ENCODE results near the gene ZNF219.

The ZNF219 gene

DNA sequence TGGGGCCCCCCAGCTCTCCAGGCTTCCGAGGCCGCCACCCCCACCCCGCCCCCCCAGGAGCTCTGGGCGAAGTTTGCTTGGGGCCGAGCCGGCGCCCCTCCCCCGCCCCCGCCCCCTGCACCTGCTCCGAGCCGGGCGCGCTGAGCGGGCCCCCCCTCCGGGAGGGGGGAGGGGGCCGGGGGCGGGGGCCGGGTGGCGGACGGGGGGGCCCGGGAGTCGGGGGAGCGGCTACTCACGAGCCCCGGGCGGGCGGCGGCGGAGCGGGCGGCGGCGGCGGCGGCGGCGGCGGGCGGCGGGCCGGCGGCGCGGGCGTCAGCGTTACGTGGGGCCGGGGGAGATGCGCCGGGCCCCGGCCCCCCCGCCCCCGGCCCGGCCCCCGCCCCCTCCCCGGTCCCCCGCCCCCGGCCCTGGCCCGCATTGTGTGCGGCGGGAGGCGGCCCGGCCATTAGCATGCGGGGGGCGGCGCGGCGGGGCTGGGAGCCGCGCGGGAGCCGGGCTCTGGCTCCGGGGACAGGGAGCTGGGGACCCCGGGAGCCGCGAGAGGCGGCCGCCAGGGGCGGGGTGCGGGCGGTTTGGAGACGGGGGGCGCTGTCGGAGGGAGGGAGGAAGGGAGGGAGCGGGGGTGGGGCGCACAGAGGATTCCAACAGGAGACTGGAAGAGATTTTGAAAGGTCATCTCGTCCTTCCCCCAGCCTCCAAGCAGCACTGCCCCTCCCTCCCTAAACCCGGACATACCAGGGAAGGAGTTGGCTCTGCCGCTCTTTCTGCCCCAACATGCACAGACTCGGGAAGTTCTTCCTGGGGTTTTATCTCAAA is at the start of gene ZNF219:
Gene ZNF219, minus strand, starts transcription at position 580 of the 816 bp plus-strand sequence. CDS start 5,064 bp downstream, outside the sequence.
- DNase-seq (ENCODE audit: low spot score): peak; percentile 42

DNA sequence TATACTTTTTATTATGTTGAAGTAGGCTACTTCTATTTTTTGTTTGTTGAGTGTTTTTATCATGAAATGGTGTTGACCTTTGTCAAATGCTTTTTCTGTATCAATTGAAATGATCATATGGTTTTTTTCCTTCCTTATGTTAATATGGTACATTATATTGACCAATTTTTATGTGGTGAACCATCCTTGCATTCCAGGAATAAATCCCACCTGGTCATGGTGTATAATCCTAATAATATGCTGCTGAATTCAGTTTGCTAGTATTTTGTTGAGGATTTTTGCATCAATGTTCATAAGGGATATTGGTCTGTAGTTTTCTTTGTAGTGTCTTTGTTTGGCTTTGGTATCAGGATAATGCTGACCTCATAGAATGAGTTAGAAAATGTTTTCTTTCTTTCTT is 47.0 kb upstream of the ZNF219 start:
- DNase-seq (ENCODE audit: low spot score): no peak

- DNase-seq (ENCODE audit: low spot score): no peak
Measured at GRCh38 chr14:21142357-21142756, 43.9 kb upstream of the ZNF219 start.

GRCh38 chr14:21136024-21136423 is 37.6 kb upstream of the ZNF219 start:
- peak; percentile 47 for DNase-seq (ENCODE audit: low spot score)

GRCh38 chr14:21133901-21134300 is 35.4 kb upstream of the ZNF219 start:
- no peak for DNase-seq (ENCODE audit: low spot score)

DNA sequence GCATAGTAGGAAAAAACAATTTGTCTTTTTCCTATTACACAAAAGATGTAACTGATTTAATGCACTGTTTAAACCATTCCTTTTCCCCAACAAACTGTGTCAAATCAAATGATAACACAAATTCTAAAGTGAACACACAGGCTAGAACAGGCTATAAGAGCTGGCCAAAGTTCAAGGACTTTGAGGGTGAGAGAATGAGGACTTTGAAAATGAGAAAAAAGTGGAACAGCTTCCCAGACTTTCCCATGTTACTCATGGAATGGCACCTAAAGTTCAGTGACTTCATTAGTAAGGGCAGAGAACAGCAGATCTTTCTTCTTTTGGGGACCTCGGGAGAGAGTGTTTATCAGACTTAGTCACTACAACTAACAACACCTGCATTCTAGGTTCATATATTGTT is 25.0 kb upstream of the ZNF219 start:
- DNase-seq (ENCODE audit: low spot score): no peak

GRCh38 chr14:21121122-21121521 is 22.7 kb upstream of the ZNF219 start:
- DNase-seq (ENCODE audit: low spot score): no peak

GRCh38 chr14:21120686-21121085 is 22.2 kb upstream of the ZNF219 start:
- DNase-seq (ENCODE audit: low spot score): no peak

- DNase-seq (ENCODE audit: low spot score): no peak
Measured at GRCh38 chr14:21118933-21119332, 20.5 kb upstream of the ZNF219 start.

DNA sequence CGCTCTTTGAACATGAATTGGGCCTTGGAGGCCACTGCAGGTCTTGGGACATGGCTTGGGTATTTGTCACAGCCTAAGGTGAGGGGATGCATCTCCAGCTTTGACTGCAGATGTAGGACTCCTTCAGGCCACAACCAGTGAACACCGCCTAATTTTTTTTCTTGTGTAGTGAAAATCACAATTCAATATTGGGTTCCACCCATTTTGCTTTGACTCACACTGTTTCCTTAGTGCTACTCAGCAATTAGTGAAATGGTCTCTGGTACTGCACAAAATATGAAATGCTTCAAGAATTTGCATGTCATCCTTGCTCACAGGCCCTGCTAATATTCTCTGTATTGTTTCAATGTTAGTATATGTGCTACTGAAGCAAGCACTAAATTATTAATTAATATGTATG is 14.9 kb upstream of the ZNF219 start:
- DNase-seq (ENCODE audit: low spot score): no peak

DNA sequence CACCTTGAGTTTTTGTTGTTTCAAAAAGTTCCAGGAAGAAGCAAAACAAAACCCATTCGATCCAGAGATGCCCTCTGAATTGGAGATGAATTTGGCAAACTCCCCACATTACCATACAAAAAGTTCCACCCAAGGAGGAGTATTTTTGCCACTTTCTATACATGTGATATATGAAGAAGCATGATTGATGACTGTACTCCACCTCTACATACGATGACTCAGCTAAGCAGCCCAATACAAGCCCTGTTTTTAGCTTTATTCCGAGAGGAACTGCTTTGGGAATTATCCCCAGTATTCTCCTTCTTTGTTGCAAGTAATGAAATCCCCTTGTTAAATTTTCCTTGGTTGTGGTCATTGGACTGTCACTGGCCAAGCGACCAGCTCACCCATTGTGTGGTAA is 13.8 kb upstream of the ZNF219 start:
- DNase-seq (ENCODE audit: low spot score): no peak

- DNase-seq (ENCODE audit: low spot score): no peak
Measured at GRCh38 chr14:21109377-21110138, 11.1 kb upstream of the ZNF219 start.

DNA sequence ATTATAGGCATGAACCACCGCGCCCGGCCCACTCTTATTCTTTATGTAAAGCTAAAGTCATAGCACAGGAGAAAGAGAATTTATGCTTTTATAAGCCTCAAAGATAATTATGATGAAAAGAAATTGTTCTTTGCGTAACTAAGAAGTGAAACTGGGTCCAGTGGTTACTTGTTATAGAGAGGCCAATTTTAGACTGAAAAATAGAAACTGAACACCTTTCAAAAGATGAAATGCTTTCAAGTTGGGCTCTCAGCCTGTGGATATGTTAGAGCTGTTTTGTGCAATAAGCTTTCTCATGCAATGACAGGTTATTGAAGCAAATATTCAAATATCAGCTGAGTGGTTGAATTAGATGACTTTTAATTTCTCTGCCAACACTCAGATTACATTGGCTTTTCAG is 10.3 kb upstream of the ZNF219 start:
- no peak for DNase-seq (ENCODE audit: low spot score)

DNA sequence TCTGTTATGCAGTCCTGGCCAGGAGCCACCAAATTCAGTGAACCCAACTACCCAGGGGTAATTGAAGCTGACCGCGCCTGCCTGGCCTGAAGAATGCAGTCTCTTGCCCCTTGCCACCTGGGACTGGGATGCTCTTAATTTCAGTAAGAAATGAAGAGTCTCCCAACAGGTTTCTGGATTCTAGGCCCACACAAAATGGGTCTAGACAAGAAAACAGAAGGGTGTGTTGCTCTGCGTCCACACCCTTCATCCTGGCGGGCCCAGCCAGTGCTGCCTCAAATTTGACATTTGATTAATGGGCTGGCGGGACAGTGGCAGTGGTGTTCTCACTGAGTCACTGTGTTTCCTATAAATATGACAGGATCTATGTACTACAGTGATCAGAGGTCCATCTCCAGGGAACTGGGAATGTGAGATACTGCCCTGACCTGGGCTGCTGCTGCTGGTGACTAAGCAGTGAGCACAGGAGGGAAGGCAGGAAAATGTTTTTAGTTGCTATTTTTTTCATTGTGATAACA is 8.9 kb upstream of the ZNF219 start:
- DNase-seq (ENCODE audit: low spot score): no peak

GRCh38 chr14:21106498-21107282 is 8.2 kb upstream of the ZNF219 start:
- peak; percentile 73 for DNase-seq (ENCODE audit: low spot score)

- DNase-seq (ENCODE audit: low spot score): no peak
Measured at GRCh38 chr14:21106176-21106497, 7.7 kb upstream of the ZNF219 start.

DNA sequence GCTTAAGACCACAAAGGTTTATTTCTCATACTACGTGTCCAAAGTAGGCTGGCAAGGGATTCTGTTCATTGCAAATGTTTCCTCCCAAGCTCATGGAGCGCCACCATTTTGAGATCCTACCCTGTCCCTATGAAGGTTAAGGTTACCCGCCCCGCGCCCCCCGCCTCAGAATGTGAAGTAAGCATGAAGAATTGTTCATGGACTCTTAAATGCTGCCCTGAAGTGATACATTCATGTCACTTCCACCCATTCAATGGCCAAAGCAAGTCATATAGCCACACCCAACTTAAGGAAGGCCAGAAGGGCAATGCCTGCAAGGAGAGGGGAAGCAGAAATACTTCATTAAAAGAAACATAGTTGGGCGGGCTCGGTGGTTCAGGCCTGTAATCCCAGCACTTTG is 6.6 kb upstream of the ZNF219 start:
- no peak for DNase-seq (ENCODE audit: low spot score)

GRCh38 chr14:21104448-21105060 is 6.1 kb upstream of the ZNF219 start:
- DNase-seq (ENCODE audit: low spot score): peak; percentile 87

DNA sequence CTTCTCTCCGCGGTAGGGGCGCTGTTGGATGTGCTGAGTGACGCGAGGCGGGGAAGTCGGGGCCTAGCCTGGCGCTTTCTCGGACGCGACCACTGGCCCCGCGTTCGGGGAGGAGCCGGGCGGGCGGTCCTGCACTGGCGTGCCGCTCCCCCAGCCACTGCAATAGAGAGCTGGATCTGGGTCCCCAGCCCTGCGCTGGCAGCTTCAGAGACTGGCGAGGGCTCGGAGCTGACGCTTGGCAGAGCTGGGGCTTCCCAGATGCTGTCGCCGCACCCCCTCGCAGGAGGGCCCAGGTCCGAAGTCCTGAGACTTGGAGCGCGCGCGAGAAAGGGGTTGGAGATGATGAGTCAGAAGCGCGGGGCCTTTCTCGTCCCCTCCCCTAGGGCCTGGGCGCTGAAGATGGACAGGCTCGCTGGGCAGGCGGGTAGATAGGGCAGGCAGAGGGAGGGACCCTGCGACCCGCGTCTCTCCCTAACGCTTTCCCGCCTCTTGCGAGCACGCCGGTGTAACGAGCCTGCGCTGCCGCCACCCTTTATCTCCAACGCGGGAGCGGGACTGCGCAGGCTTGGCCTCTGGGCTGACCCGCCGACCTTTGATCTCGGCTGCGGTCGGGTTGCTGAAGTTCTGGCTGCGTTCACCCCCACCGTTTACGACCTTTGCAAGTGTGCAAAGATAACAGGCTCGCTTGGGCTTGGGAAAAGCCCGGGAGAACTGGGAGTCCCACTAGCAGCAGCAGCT is 5.4 kb upstream of the ZNF219 start:
- peak; percentile 94 for DNase-seq (ENCODE audit: low spot score)

DNA sequence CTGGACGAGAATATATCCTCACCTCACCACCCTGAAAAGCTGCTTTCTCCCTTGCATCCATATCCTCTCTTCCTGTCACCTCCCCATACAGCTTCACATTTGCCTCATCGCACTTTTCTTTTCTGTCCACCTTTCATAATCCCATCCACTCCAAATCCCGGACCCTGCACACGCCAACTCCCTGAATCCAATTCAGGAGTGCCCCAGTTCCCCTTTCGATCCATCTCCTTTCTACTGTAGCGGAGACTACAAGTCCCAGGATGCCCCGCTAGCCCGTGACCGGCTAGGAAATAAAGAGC is 4.9 kb upstream of the ZNF219 start:
- no peak for DNase-seq (ENCODE audit: low spot score)

All from SW480 (cell line).